ENCODE measurements around the gene RASAL1.

RASAL1 gene

DNA sequence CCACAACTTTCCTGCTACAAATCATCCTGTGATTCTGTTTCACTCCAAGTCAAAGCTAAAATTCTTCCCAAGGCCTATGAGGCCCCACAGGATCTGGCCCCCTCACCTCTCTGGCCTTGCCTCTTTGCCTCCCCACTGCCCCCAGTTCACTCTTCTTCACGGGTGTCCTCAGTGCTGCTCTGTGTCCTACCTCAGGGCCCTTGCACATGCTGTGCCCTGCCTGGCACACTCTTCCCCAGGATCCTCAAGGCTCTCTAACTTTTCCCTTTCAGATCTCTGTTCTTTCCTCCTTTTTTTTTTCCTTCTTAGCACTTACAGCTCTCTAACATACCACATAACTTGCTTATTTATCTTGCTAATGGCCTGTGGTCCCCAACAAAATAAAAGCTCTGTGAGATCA lies 29.2 kb downstream of the RASAL1 start:
- TF ChIP-seq, protein P1, sequence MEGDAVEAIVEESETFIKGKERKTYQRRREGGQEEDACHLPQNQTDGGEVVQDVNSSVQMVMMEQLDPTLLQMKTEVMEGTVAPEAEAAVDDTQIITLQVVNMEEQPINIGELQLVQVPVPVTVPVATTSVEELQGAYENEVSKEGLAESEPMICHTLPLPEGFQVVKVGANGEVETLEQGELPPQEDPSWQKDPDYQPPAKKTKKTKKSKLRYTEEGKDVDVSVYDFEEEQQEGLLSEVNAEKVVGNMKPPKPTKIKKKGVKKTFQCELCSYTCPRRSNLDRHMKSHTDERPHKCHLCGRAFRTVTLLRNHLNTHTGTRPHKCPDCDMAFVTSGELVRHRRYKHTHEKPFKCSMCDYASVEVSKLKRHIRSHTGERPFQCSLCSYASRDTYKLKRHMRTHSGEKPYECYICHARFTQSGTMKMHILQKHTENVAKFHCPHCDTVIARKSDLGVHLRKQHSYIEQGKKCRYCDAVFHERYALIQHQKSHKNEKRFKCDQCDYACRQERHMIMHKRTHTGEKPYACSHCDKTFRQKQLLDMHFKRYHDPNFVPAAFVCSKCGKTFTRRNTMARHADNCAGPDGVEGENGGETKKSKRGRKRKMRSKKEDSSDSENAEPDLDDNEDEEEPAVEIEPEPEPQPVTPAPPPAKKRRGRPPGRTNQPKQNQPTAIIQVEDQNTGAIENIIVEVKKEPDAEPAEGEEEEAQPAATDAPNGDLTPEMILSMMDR (IDR thresholded peaks at IDR 0.05; ENCODE audit: unreplicated experiment in 3 of 3) = no peak
- Mint-ChIP-seq H3K9me3 (no peaks in the 10 kb centered on the region), H3K4me1 (no peaks in the 10 kb centered on the region), H3K36me3 (ENCODE audit: low read depth) (no peaks in the 10 kb centered on the region), H3K4me3 (peak overlapping the region in 1 of 3 experiments; percentile 29), H3K27me3 (ENCODE audit: low read depth) (peaks cover 70% of the 10 kb centered on the region), H3K27ac (no peak overlapping the region)

DNA sequence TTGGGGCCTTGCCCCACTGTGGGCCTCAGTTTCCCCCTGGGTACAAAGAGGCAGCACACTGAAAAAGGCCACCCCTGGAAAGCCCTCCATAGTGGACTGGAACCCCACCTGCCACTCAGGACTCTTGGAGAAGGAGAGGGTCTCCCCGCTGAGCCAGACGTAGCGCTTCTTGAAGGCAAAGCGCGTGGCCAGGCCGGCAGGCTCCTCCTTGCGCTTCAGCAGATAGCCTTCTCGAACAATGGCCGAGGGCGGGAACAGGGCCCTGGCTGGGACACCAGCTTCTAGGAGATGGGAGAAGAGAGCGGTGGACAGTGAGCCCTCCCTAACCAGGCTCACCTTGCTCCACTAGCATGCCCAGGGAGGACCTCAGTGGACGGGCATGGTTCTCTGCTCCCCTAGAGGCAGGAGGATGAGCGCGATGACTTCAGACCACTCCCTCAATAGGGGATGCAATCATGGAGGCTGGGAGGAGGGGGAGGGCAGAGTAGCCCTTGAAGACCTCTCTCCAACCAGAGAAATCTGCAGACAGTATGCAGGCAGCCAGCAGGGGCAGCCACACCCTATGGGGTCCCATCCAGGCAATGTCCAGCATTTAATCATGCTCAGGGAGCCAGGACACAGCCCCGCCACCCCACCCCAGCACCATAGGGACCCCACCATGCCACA lies 29.8 kb downstream of the RASAL1 start:
- TF ChIP-seq, protein P1 (IDR thresholded peaks at IDR 0.05; ENCODE audit: unreplicated experiment in 3 of 3) = no peak
- Mint-ChIP-seq H3K4me3 (no peak overlapping the region), H3K27me3 (ENCODE audit: low read depth) (peaks cover 69% of the 10 kb centered on the region), H3K9me3 (no peaks in the 10 kb centered on the region), H3K27ac (no peak overlapping the region), H3K36me3 (ENCODE audit: low read depth) (no peaks in the 10 kb centered on the region), H3K4me1 (no peaks in the 10 kb centered on the region)

DNA sequence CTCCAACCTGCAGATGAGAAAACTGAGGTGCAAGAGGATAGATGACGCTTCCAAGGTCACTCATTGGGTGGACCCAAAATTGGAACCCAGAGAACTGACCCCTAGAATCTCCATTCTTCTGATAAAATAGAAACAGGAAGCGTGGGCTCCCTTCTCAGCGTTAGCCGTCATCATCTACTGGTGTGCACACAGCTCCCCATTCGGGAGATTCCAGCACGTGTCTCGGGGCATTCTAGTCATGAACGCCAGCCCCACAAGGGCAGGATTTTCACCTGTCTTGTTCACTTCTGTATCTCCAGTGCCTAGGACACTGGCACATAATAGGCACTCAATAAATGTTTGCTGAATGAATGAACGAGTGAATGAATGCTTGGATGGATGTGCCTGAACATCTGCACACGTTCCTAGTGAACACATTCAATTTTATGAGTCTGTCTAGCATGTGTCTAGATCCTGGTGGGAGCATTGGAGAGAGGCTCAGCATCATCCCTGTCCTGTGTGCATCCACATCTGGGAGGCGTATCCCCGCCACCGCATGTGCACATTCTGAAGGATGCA lies 30.5 kb downstream of the RASAL1 start:
- no peak overlapping the region for H3K27ac Mint-ChIP-seq
- no peak overlapping the region for H3K4me3 Mint-ChIP-seq
- peaks cover 69% of the 10 kb centered on the region for H3K27me3 Mint-ChIP-seq (ENCODE audit: low read depth)
- no peaks in the 10 kb centered on the region for H3K9me3 Mint-ChIP-seq
- H3K36me3 Mint-ChIP-seq (ENCODE audit: low read depth) = no peaks in the 10 kb centered on the region
- no peaks in the 10 kb centered on the region for H3K4me1 Mint-ChIP-seq
- TF ChIP-seq, protein P1 (IDR thresholded peaks at IDR 0.05; ENCODE audit: unreplicated experiment in 3 of 3) = no peak

DNA sequence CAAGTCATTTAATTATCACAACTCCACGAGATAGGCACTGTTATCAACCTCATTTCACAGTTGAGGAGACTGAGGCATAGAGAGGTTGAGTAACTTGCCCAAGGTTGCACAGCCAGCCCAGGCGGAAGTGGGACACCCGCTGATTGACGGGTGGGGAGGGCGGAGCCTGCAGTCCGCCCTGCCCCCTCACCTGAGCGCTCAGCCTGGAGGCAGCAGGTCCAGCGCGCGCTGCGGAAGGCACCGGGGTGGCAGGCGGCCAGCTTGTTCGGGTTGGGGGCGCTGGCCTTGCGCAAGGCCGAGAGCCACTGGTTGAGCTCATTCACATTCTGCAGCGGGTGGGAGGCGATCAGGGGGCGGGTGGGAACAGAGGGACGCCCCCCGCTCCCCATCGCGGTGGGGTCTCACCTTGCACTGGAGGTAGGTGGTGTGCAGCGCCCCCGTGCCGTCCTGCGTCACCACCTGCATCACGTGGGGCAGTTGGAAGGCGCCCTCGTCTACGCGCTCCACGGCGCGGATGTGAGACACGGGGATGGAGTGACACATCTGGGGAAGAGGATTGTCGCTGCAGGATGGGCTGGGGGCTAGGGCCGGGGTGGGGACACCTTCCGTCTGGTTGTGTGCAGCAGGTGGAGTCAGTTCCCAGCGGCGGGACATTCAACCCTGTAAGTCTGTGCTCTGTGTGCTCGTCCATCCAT lies 31.7 kb downstream of the RASAL1 start:
- Mint-ChIP-seq H3K4me1 (no peaks in the 10 kb centered on the region), H3K27ac (no peak overlapping the region), H3K9me3 (no peaks in the 10 kb centered on the region), H3K36me3 (ENCODE audit: low read depth) (no peaks in the 10 kb centered on the region), H3K27me3 (ENCODE audit: low read depth) (peaks cover 66% of the 10 kb centered on the region), H3K4me3 (peak overlapping the region in 1 of 3 experiments; percentile 44)
- TF ChIP-seq, protein P1 (IDR thresholded peaks at IDR 0.05; ENCODE audit: unreplicated experiment in 3 of 3) = no peak

DNA sequence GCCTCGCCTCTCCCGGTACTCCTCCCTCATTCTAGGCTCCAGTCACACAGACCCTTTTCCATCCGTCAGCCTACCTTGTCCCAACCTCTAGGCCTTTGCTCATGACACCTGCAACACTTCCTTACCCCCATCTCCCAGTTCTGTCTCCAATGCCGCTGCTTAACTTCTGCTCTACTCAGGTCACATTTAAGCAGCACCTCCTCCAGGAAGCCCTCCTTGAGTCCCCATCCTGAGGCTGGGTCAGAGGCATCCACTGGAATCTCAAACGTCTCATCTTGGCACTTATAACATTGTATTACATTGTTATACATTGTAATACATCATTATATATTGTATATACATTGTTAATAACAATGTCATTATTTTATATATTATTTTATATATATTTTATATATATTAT lies 32.8 kb downstream of the RASAL1 start:
- TF ChIP-seq, protein P1 (IDR thresholded peaks at IDR 0.05; ENCODE audit: unreplicated experiment in 3 of 3) = no peak
- Mint-ChIP-seq H3K27ac (no peak overlapping the region), H3K4me1 (peaks cover 10% of the 10 kb centered on the region), H3K36me3 (ENCODE audit: low read depth) (no peaks in the 10 kb centered on the region), H3K4me3 (no peak overlapping the region), H3K27me3 (ENCODE audit: low read depth) (peaks cover 59% of the 10 kb centered on the region), H3K9me3 (no peaks in the 10 kb centered on the region)
